Measurements from ENCODE around the gene SHISA6. TPM values are rescaled to one million over a fixed set of nuclear protein-coding genes. Genes with fewer than 3 reads are reported as not detected.

Gene SHISA6
- total RNA-seq, 2 experiments from 2014 or later, result not detected

DNA sequence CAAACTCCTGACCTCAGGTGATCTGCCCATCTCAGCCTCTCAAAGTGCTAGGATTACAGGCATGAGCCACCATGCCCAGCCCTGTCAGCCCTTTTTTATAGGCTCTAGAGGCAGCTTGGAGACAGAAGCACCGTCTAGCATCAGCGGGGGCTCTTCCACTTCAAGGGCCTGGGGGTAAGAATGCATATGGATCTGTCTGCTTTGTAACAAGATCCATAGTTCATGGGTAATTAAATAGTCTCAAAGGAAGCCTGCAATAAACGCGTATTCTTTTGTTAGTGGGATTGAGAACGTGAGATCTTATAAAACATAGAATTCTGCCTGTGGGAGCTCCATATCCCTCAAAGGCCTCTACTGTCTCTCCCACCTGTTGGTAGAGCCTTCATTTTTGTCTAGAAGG is 142.1 kb downstream of the SHISA6 start:
- Mint-ChIP-seq H3K4me3 (no peak overlapping the region), H3K9me3 (ENCODE audit: insufficient read depth) (no peaks in the 10 kb centered on the region), H3K36me3 (ENCODE audit: low read depth) (no peaks in the 10 kb centered on the region), H3K27me3 (ENCODE audit: low read depth) (no peaks in the 10 kb centered on the region), H3K4me1 (ENCODE audit: low read depth) (no peaks in the 10 kb centered on the region), H3K27ac (no peak overlapping the region)
- DNase-seq, result no peak
- no peak for ATAC-seq
- POLR2A ChIA-PET, result no interaction called here
- CTCF ChIA-PET, result no interaction called here

DNA sequence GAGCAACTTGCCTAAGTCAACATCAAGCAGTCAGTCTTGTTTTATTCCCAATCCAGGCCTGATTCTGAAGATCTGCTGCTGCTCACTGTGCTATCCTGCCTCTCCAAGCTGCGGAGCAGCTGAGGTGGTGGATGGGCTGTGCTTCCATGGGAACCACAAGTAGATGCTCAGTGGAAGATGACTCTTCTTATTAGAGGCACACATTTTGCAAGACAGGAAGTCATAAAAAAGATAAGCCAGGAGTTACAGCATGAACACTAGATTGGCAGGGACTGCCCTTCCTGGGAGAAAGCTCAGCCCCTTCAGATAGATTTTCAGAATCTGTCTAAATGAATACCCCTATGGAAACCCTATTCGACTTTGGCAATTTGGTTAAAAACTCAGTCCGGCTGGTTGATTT is 143.1 kb downstream of the SHISA6 start:
- H3K27me3 Mint-ChIP-seq (ENCODE audit: low read depth), result no peaks in the 10 kb centered on the region
- no peak overlapping the region for H3K4me3 Mint-ChIP-seq
- POLR2A ChIA-PET, result no interaction called here
- CTCF ChIA-PET, result no interaction called here
- DNase-seq (no peak), ATAC-seq (no peak)
- no peaks in the 10 kb centered on the region for H3K9me3 Mint-ChIP-seq (ENCODE audit: insufficient read depth)
- H3K36me3 Mint-ChIP-seq (ENCODE audit: low read depth), result no peaks in the 10 kb centered on the region
- no peak overlapping the region for H3K27ac Mint-ChIP-seq
- H3K4me1 Mint-ChIP-seq (ENCODE audit: low read depth), result no peaks in the 10 kb centered on the region

DNA sequence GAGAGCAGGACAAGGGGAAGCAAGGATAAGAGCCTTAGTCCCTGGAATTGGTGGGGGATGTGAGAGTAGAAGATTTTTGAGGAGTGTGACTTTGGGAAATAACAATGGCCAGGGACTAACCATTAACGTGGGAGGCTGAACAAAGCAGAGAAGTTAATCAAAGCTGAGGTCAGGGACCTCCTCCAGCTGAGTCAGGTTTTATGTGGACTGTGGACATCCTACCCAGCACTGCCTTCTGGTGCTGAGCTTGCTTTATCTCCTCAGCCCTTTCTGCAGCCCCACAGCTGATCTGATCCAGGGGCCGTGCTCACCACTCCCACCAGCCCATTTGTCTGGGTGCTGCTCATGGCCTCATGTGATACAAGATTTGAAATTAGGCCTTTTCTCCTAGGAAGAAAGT is 146.6 kb downstream of the SHISA6 start:
- H3K27me3 Mint-ChIP-seq (ENCODE audit: low read depth), result no peaks in the 10 kb centered on the region
- no peak overlapping the region for H3K27ac Mint-ChIP-seq
- ChIA-PET CTCF (no interaction called here), POLR2A (no interaction called here)
- H3K9me3 Mint-ChIP-seq (ENCODE audit: insufficient read depth), result no peaks in the 10 kb centered on the region
- ATAC-seq (no peak), DNase-seq (no peak)
- no peaks in the 10 kb centered on the region for H3K36me3 Mint-ChIP-seq (ENCODE audit: low read depth)
- no peaks in the 10 kb centered on the region for H3K4me1 Mint-ChIP-seq (ENCODE audit: low read depth)
- no peak overlapping the region for H3K4me3 Mint-ChIP-seq

DNA sequence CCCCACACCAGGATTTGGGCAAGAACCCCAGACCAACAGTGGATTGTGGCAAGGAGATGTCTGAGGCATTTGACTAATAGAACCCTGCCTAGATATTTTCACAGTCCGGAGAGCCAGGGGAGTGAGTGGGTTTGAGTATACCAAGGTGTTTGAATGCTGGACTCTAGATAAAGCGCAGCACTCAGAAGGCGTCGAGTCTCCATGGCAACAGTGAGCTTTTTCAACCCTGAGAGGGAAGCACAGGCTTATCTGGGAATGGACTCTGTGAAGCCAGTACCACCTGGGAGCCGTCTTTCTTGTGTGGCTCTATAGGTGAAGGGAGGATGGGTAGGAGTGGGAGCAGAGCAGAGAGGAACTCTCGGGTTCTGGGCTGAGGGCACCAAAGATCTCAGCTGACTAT is 147.0 kb downstream of the SHISA6 start:
- ATAC-seq, result no peak
- POLR2A ChIA-PET, result no interaction called here
- CTCF ChIA-PET, result no interaction called here

DNA sequence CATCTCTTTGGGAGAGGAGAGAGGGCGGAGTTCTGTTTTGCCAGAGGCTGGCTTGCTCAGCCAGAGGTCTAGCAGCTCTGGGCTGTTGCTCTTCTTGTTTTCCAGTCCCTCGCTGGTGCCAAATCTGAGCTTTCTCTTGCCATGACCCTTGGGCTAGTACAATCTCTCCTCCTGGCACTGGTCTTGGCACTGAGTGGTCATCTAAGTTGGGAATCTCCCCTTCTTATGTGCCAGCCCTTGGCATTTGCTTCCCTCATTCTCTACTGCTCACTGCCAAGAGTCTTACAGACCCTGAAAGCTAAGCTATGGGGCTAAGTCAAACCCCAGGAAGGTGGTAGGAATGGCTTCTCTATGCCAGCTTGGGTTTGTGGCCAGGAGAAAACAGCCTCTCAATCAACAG is 148.6 kb downstream of the SHISA6 start:
- Mint-ChIP-seq H3K4me1 (ENCODE audit: low read depth) (no peaks in the 10 kb centered on the region), H3K36me3 (ENCODE audit: low read depth) (no peaks in the 10 kb centered on the region), H3K9me3 (ENCODE audit: insufficient read depth) (no peaks in the 10 kb centered on the region), H3K27ac (no peak overlapping the region), H3K4me3 (no peak overlapping the region), H3K27me3 (ENCODE audit: low read depth) (no peaks in the 10 kb centered on the region)
- ATAC-seq, result no peak
- ChIA-PET POLR2A (no interaction called here), CTCF (no interaction called here)
- DNase-seq, result no peak

More for the DNA sequence above, 147.0 kb downstream of the SHISA6 start:
- Mint-ChIP-seq H3K27ac (no peak overlapping the region), H3K27me3 (ENCODE audit: low read depth) (no peaks in the 10 kb centered on the region), H3K4me3 (no peak overlapping the region), H3K36me3 (ENCODE audit: low read depth) (no peaks in the 10 kb centered on the region), H3K9me3 (ENCODE audit: insufficient read depth) (no peaks in the 10 kb centered on the region), H3K4me1 (ENCODE audit: low read depth) (no peaks in the 10 kb centered on the region)
- no peak for DNase-seq

DNA sequence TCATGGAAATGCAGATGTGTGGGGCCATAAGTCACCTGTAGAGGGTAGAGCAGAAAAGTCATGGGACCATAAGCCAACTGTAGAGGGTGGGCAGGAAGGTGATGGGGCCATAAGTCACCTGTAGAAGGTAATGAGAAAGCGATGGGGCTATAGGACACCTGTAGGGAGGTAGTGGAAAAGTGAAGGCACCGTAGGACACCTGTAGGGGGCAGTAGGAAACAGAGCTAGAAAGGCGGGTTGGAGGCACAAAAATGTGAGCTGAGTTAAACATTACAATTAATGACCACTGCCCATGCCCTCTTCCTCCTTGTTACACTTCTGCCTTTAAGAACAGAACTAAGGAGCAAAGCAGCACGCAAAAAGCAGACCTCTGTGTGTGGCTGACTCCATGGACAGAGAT is 150.1 kb downstream of the SHISA6 start:
- H3K27me3 Mint-ChIP-seq (ENCODE audit: low read depth), result no peaks in the 10 kb centered on the region
- H3K4me1 Mint-ChIP-seq (ENCODE audit: low read depth), result no peaks in the 10 kb centered on the region
- no peaks in the 10 kb centered on the region for H3K9me3 Mint-ChIP-seq (ENCODE audit: insufficient read depth)
- DNase-seq (no peak), ATAC-seq (no peak)
- no peaks in the 10 kb centered on the region for H3K36me3 Mint-ChIP-seq (ENCODE audit: low read depth)
- ChIA-PET POLR2A (no interaction called here), CTCF (no interaction called here)
- no peak overlapping the region for H3K27ac Mint-ChIP-seq
- no peak overlapping the region for H3K4me3 Mint-ChIP-seq

DNA sequence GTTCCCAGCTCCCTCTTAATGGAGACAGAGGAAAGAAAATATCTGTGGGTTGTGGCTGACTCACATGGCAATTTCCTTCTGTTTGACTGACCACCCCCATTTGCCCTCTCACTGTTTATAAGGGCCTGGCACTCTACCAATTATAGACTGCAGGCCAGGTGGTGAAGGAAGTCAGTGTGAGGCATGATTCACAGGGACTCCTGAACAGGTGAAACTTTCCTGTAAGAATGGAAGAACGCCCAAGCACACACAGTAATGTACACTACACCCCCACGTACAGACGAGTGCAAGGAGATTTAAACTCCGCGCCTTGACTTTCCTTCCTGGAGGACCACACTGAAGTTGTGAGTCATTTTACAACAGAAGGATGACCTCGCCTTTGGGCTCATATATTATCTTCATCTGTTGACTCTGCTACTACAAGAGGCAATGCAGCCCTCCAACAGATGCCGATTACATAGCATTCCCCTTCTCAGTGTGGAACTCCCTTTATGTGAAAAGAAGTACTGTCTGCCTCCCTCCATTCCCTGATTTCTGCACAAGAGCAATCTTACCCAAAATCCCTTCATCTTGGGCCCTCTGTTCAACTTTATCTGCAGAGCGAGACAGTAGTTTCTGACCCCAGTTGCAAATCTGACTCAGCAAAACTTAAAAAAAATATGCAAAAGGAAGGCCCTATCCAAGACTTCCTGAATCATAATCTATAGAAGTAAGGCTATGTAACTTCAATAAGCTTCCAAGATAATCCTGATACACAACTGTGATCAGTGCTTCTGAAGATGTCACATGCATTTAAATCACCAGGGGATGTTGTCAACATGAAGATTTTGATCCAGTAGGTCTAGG is 163.6 kb downstream of the SHISA6 start:
- POLR2A ChIA-PET, result no interaction called here
- ATAC-seq, result no peak

DNA sequence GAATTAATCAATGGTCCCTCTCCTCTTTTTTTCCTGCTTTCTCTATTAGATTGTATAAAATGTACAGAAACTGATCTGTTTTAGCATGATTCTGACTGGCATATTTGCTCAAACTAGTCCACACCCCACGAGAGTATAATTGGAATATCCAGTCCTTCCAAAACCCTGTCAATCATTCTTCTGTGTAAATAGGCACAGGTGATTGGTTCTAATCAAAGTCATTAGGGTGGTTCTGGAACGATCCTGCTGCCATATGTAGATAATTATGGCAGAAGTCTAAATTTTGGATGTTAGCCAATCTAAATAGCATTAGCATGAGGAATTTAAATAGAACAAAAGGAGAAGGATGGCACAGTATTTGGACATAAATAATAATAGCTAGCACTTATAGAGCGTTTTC is 165.7 kb downstream of the SHISA6 start:
- H3K36me3 Mint-ChIP-seq (ENCODE audit: low read depth), result no peaks in the 10 kb centered on the region
- H3K27ac Mint-ChIP-seq, result no peak overlapping the region
- H3K27me3 Mint-ChIP-seq (ENCODE audit: low read depth), result no peaks in the 10 kb centered on the region
- ChIA-PET CTCF (no interaction called here), POLR2A (no interaction called here)
- ATAC-seq (no peak), DNase-seq (no peak)
- no peak overlapping the region for H3K4me3 Mint-ChIP-seq
- H3K4me1 Mint-ChIP-seq (ENCODE audit: low read depth), result no peaks in the 10 kb centered on the region
- H3K9me3 Mint-ChIP-seq (ENCODE audit: insufficient read depth), result peaks cover 3% of the 10 kb centered on the region

More for the DNA sequence above, 163.6 kb downstream of the SHISA6 start:
- H3K27me3 Mint-ChIP-seq (ENCODE audit: low read depth), result no peaks in the 10 kb centered on the region
- H3K4me3 Mint-ChIP-seq, result no peak overlapping the region
- H3K36me3 Mint-ChIP-seq (ENCODE audit: low read depth), result no peaks in the 10 kb centered on the region
- no peak overlapping the region for H3K27ac Mint-ChIP-seq
- CTCF ChIA-PET, result no interaction called here
- peaks cover 3% of the 10 kb centered on the region for H3K9me3 Mint-ChIP-seq (ENCODE audit: insufficient read depth)
- H3K4me1 Mint-ChIP-seq (ENCODE audit: low read depth), result no peaks in the 10 kb centered on the region
- DNase-seq, result no peak

DNA sequence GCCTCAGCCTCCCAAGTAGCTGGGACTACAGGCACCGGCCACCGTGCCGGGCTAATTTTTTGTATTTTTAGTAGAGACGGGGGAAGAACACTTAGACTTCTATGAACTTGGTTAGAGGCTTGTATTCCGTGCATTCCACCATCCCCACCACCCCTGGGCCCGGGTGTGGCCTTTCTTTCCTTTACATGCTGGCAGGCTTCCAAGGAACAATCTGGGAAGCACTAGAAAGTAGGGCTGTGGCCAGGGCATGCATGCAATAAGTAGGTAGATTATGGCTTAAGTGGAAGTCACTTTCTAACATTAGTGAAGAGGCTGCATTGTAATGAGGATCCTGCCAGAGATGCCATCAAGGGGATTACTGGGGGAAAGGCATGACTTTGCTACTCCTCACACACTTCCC is 171.6 kb downstream of the SHISA6 start:
- Mint-ChIP-seq H3K36me3 (ENCODE audit: low read depth) (no peaks in the 10 kb centered on the region), H3K4me1 (ENCODE audit: low read depth) (no peaks in the 10 kb centered on the region), H3K27me3 (ENCODE audit: low read depth) (no peaks in the 10 kb centered on the region), H3K4me3 (no peak overlapping the region), H3K9me3 (ENCODE audit: insufficient read depth) (peaks cover 3% of the 10 kb centered on the region), H3K27ac (no peak overlapping the region)
- ATAC-seq (no peak), DNase-seq (no peak)
- ChIA-PET POLR2A (no interaction called here), CTCF (no interaction called here)

DNA sequence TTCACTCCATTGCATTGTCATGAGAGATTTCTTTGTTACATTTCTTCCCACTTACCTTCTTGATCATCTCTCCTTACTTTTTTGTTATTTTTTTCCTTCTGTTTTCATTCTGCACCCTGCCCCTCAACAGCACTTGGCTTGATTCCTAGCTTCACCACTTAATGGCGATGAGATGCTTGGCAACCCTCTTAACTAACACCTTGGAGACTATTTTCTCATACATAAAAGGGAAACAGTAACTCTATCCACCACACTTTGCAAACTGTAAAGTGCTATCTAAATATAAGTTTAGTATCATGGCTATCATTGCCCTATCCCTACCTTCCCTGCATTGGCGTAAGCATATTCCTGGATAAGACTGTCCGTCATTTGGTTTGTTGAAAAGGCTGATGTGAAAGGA is 177.3 kb downstream of the SHISA6 start:
- ChIA-PET POLR2A (no interaction called here), CTCF (no interaction called here)
- Mint-ChIP-seq H3K27ac (no peak overlapping the region), H3K36me3 (ENCODE audit: low read depth) (no peaks in the 10 kb centered on the region), H3K4me3 (no peak overlapping the region), H3K4me1 (ENCODE audit: low read depth) (no peaks in the 10 kb centered on the region), H3K27me3 (ENCODE audit: low read depth) (no peaks in the 10 kb centered on the region), H3K9me3 (ENCODE audit: insufficient read depth) (peaks cover 5% of the 10 kb centered on the region)
- ATAC-seq (no peak), DNase-seq (no peak)

DNA sequence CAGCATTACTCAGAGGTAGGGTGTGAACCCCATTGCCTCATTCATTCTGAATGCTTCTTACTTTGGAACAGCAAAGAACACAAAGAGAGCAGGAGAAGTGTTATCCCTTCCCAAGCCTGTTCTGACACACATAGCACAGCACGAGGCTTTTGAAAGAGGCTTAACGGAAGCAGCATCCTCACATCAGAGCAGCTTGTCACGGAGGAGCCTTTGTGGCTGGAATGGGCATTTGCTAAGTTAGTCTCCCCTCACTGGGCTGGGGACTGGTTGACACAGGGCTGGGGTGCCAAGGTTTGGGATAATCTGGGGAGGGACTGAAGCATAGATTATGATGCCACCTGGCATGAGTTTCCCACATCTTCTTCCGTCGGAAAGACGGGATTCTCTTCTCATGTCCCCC is 189.7 kb downstream of the SHISA6 start:
- no peaks in the 10 kb centered on the region for H3K27me3 Mint-ChIP-seq (ENCODE audit: low read depth)
- peaks cover 3% of the 10 kb centered on the region for H3K9me3 Mint-ChIP-seq (ENCODE audit: insufficient read depth)
- POLR2A ChIA-PET, result no interaction called here
- H3K36me3 Mint-ChIP-seq (ENCODE audit: low read depth), result no peaks in the 10 kb centered on the region
- no peak for ATAC-seq
- H3K27ac Mint-ChIP-seq, result no peak overlapping the region
- H3K4me1 Mint-ChIP-seq (ENCODE audit: low read depth), result no peaks in the 10 kb centered on the region
- DNase-seq, result no peak
- H3K4me3 Mint-ChIP-seq, result no peak overlapping the region
- CTCF ChIA-PET, result no interaction called here

DNA sequence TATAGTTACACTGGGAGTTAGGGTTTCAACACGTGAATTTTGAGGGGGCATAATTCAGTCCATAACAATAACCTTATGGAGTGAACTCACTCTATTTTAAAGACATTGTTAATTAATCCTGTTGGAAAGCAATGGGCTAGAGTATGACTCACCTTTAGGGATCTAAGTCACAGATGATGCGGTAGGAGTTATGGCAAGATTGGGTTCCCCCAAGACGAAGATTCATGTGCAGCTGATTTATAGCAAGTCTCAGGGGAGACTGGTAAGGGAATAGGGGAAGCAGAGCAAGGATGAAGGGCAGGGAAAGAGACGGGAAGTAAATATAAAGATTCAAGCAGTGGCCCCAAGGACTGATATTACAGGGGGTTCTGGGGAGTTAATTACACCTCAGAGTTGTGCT is 197.7 kb downstream of the SHISA6 start:
- CTCF ChIA-PET, result no interaction called here
- no peaks in the 10 kb centered on the region for H3K4me1 Mint-ChIP-seq (ENCODE audit: low read depth)
- ATAC-seq, result no peak
- H3K27me3 Mint-ChIP-seq (ENCODE audit: low read depth), result no peaks in the 10 kb centered on the region
- H3K4me3 Mint-ChIP-seq, result no peak overlapping the region
- no peaks in the 10 kb centered on the region for H3K36me3 Mint-ChIP-seq (ENCODE audit: low read depth)
- no peak for DNase-seq
- POLR2A ChIA-PET, result no interaction called here
- H3K27ac Mint-ChIP-seq, result no peak overlapping the region
- peaks cover 5% of the 10 kb centered on the region for H3K9me3 Mint-ChIP-seq (ENCODE audit: insufficient read depth)

DNA sequence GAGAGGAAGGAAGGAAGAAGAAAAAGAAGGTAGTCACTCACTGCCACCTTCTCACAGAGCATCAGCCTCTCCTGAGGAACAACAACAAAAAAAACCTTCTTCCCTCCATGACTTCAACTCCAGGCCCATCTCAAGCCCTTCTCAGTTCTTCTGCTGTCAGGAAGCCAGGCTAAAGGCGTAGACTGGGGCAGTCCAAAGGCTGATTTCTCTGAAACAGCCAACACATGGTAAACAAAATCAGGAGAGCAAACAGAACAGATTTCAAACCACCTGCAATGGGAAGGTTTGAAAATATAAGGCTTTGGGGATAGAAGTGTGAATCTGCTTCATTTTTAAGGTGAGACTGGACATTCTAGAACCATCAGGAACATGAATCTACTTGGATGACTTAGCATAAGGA is 200.0 kb downstream of the SHISA6 start:
- Mint-ChIP-seq H3K36me3 (ENCODE audit: low read depth) (no peaks in the 10 kb centered on the region), H3K4me1 (ENCODE audit: low read depth) (no peaks in the 10 kb centered on the region), H3K27me3 (ENCODE audit: low read depth) (no peaks in the 10 kb centered on the region), H3K27ac (no peak overlapping the region), H3K9me3 (ENCODE audit: insufficient read depth) (peaks cover 5% of the 10 kb centered on the region), H3K4me3 (no peak overlapping the region)
- DNase-seq (no peak), ATAC-seq (no peak)
- ChIA-PET CTCF (no interaction called here), POLR2A (no interaction called here)
